ENCODE results near the gene RHOF. TPM values are rescaled to one million over a fixed set of nuclear protein-coding genes. Genes with fewer than 3 reads are reported as not detected.

RHOF gene
- total and polyA plus RNA-seq, 8 donors, result 2.8 to 12.6 (median 4.9) TPM

GRCh38 chr12:121797937-121798786 is 4.7 kb upstream of the RHOF start:
- FAIRE-seq, result no peak
- no peak for ATAC-seq
- intact Hi-C loops (cut with DNase I), result loop anchor here in 1 of 3 donors (10.0 kb wide), 1 partner anchor 87 kb away; the partner anchor contains the start of gene PSMD9

GRCh38 chr12:121796855-121797751 is 3.6 kb upstream of the RHOF start:
- H3K27ac ChIP-seq, result peak overlapping the region; percentile 98 to 100 (median 100)
- H3K4me1 ChIP-seq, result peaks cover 34 to 48% (median 45%) of the 10 kb centered on the region in 3 donors
- FAIRE-seq, result no peak
- intact Hi-C loops (cut with DNase I), result loop anchor here in 1 of 3 donors (10.0 kb wide), 1 partner anchor 88 kb away; the partner anchor contains the start of gene PSMD9
- peak; percentile 97 to 99 (median 98) for DNase-seq
- peak; percentile 54 to 64 (median 58) for ATAC-seq
- peak overlapping the region in 3 of 4 donors; percentile 15 to 68 (median 65) for H3K4me3 ChIP-seq
- no peaks in the 10 kb centered on the region for H3K9me3 ChIP-seq
- peak in 2 of 4 donors; percentile 32 to 35 for TF ChIP-seq CTCF (IDR thresholded peaks at IDR 0.05)
- no peaks in the 10 kb centered on the region for H3K36me3 ChIP-seq
- 7 to 9% methylated on average over 38 to 39 of the region's 39 CpGs for WGBS, 2 donors
- H3K27me3 ChIP-seq, result no peaks in the 10 kb centered on the region

More at GRCh38 chr12:121797937-121798786, 4.7 kb upstream of the RHOF start:
- no peaks in the 10 kb centered on the region for H3K9me3 ChIP-seq
- WGBS, 2 donors, result 15 to 18% methylated on average over 19 of the region's 19 CpGs
- peaks cover 34 to 48% (median 45%) of the 10 kb centered on the region in 3 donors for H3K4me1 ChIP-seq
- no peaks in the 10 kb centered on the region for H3K36me3 ChIP-seq
- H3K27ac ChIP-seq, result peak overlapping the region; percentile 98 to 100 (median 100)
- TF ChIP-seq CTCF (IDR thresholded peaks at IDR 0.05), result no peak
- peak overlapping the region in 3 of 4 donors; percentile 7 to 68 (median 65) for H3K4me3 ChIP-seq
- peak; percentile 68 to 89 (median 82) for DNase-seq
- no peaks in the 10 kb centered on the region for H3K27me3 ChIP-seq

- no peaks in the 10 kb centered on the region for H3K36me3 ChIP-seq
- H3K27ac ChIP-seq, result peak overlapping the region; percentile 75 to 100 (median 99)
- H3K4me1 ChIP-seq, result peaks cover 34 to 48% (median 45%) of the 10 kb centered on the region in 3 donors
- no peaks in the 10 kb centered on the region for H3K27me3 ChIP-seq
- 14 to 21% methylated on average over 15 of the region's 15 CpGs for WGBS, 2 donors
- DNase-seq, result peak; percentile 83 to 96 (median 92)
- H3K9me3 ChIP-seq, result no peaks in the 10 kb centered on the region
- ATAC-seq, result peak; percentile 51 to 67 (median 56)
- peak overlapping the region in 2 of 4 donors; percentile 7 to 68 for H3K4me3 ChIP-seq
- TF ChIP-seq CTCF (IDR thresholded peaks at IDR 0.05), result peak; percentile 83 to 97 (median 96)
- intact Hi-C loops (cut with DNase I), result loop anchor here in 1 of 3 donors (10.0 kb wide), 1 partner anchor 90 kb away; the partner anchor contains the start of gene PSMD9
- FAIRE-seq, result no peak
These were observed 1.8 kb upstream of the RHOF start for GRCh38 chr12:121795034-121795968.

- FAIRE-seq (no peak), ATAC-seq (peak; percentile 4 to 8 (median 6)), DNase-seq (peak; percentile 58 to 86 (median 70))
- H3K4me3 ChIP-seq, result peak overlapping the region in 2 of 4 donors; percentile 7 to 68
- intact Hi-C loops (cut with DNase I), result loop anchor here in 1 of 3 donors (10.0 kb wide), 1 partner anchor 90 kb away; the partner anchor contains the start of gene PSMD9
- H3K27ac ChIP-seq, result peak overlapping the region; percentile 54 to 100 (median 88)
- TF ChIP-seq CTCF (IDR thresholded peaks at IDR 0.05), result no peak
- H3K27me3 ChIP-seq, result no peaks in the 10 kb centered on the region
- H3K4me1 ChIP-seq, result peaks cover 34 to 48% (median 45%) of the 10 kb centered on the region in 3 donors
- 0 to 1% methylated on average over 13 of the region's 13 CpGs for WGBS, 2 donors
- no peaks in the 10 kb centered on the region for H3K9me3 ChIP-seq
- no peaks in the 10 kb centered on the region for H3K36me3 ChIP-seq
These were observed 1.1 kb upstream of the RHOF start for GRCh38 chr12:121794534-121795033.

Measured in pancreas (tissue), 10 donors.